NCI-H2029 (cell line): ENCODE measurements around the gene UGT2B17.
"Not testable (repeated sequence)": the region's sequence is repeated elsewhere in the genome, so short reads cannot be mapped to it uniquely, and the experiment has no call there.

Experiments
- DNase-seq: peaks from one replicate; lab custom pipeline; 2025; lab: John Stamatoyannopoulos, UW

Gene UGT2B17

GRCh38 chr4:68569036-68569435 lies 7.1 kb downstream of the UGT2B17 start:
- DNase-seq = not testable (repeated sequence)

GRCh38 chr4:68568535-68568934 lies 7.6 kb downstream of the UGT2B17 start:
- DNase-seq = not testable (repeated sequence)

- not testable (repeated sequence) for DNase-seq
Observed at GRCh38 chr4:68566364-68566763, 9.8 kb downstream of the UGT2B17 start.

- not testable (repeated sequence) for DNase-seq
Observed at GRCh38 chr4:68565082-68565481, 11.0 kb downstream of the UGT2B17 start.

- DNase-seq = not testable (repeated sequence)
Observed at GRCh38 chr4:68560364-68561070, 15.6 kb downstream of the UGT2B17 start.

- DNase-seq = not testable (repeated sequence)
Observed at GRCh38 chr4:68553830-68554229, 22.3 kb downstream of the UGT2B17 start.

GRCh38 chr4:68552818-68553811 lies 23.0 kb downstream of the UGT2B17 start:
- DNase-seq = not testable (repeated sequence)

- DNase-seq = not testable (repeated sequence)
Observed at GRCh38 chr4:68542742-68543141, 33.4 kb downstream of the UGT2B17 start.

- no peak for DNase-seq
Observed at GRCh38 chr4:68536375-68536774, 39.7 kb downstream of the UGT2B17 start.

GRCh38 chr4:68535974-68536373 lies 40.1 kb downstream of the UGT2B17 start:
- DNase-seq = no peak

GRCh38 chr4:68522232-68522631 lies 53.9 kb downstream of the UGT2B17 start:
- not testable (repeated sequence) for DNase-seq

GRCh38 chr4:68520985-68521384 lies 55.1 kb downstream of the UGT2B17 start:
- DNase-seq = no peak

- DNase-seq = no peak
Observed at GRCh38 chr4:68518889-68519288, 57.2 kb downstream of the UGT2B17 start.

GRCh38 chr4:68505452-68505851 lies 70.7 kb downstream of the UGT2B17 start:
- not testable (repeated sequence) for DNase-seq

- DNase-seq = not testable (repeated sequence)
Observed at GRCh38 chr4:68504836-68505235, 71.3 kb downstream of the UGT2B17 start.

- DNase-seq = not testable (repeated sequence)
Observed at GRCh38 chr4:68503462-68503861, 72.7 kb downstream of the UGT2B17 start.

- DNase-seq = no peak
Observed at GRCh38 chr4:68499021-68499420, 77.1 kb downstream of the UGT2B17 start.

- DNase-seq = peak; percentile 24
Observed at GRCh38 chr4:68498413-68499007, 77.6 kb downstream of the UGT2B17 start.

GRCh38 chr4:68494688-68495087 lies 81.4 kb downstream of the UGT2B17 start:
- DNase-seq = no peak

- DNase-seq = no peak
Observed at GRCh38 chr4:68490826-68491457, 85.2 kb downstream of the UGT2B17 start.

GRCh38 chr4:68489338-68489737 lies 86.8 kb downstream of the UGT2B17 start:
- no peak for DNase-seq
